BJ (cell line): ENCODE data around the gene SLC4A2. TPM values are rescaled to one million over a fixed set of nuclear protein-coding genes. Genes with fewer than 3 reads are reported as not detected.
A peak's percentile ranks its signal among the peaks of the same experiment; 100 is the strongest.

Source experiments
- CTCF ChIA-PET: fragments of 350-600 bp; formaldehyde crosslinking; extraction: SDS; loops from one replicate; lab custom pipeline; 2021; ENCODE audit warnings: antibody characterized with exemption, inconsistent platforms; lab: Yijun Ruan, JAX
- POLR2A ChIA-PET: fragments of 300-600 bp; sonication (Branson Sonifier 250); formaldehyde crosslinking; extraction: SDS; loops from one replicate; lab custom pipeline; 2021; ENCODE audit warnings: antibody characterized with exemption; lab: Charles Lee
- DNase-seq: peaks from one replicate; pipeline ENCODE4 v3.0.0-alpha.2; 2011; ENCODE audit warnings: low read depth
- H3K27me3 ChIP-seq: 2 replicates; pipeline ENCODE4 v1.6.0; 2011; ENCODE audit warnings: low read length; ENCODE audit not compliant: control insufficient read depth, insufficient read depth
- H3K36me3 ChIP-seq: 2 replicates; pipeline ENCODE4 v1.5.1; 2011; ENCODE audit warnings: low read length; ENCODE audit not compliant: control insufficient read depth, insufficient read depth
- H3K4me3 ChIP-seq: 2 replicates; pipeline ENCODE4 v1.5.1; 2011; ENCODE audit warnings: low read depth, mild to moderate bottlenecking, control low read depth, low read length
- polyA plus RNA-seq: library from polyadenylated mRNA; depleted of rRNA; stranded (reverse); fragments of >200 nt; gene quantifications from 2 replicates; pipeline ENCODE4 v1.2.3, GENCODE V29; 2011
- TF ChIP-seq, protein P1 (sequence below): IDR thresholded peaks from 2 replicates; pipeline ENCODE4 v1.5.1; 2011; ENCODE audit warnings: low read depth, mild to moderate bottlenecking, control low read depth, inconsistent platforms, low read length, moderate library complexity; ENCODE audit not compliant: insufficient read depth

The SLC4A2 gene
- polyA plus RNA-seq, 1 experiment: 86.1 TPM

GRCh38 chr7:151012031-151012692 is 47.2 kb upstream of the SLC4A2 start:
- Histone ChIP-seq H3K27me3 (peaks cover 2% of the 10 kb centered on the region), H3K36me3 (no peaks in the 10 kb centered on the region), H3K4me3 (no peak overlapping the region)
- ChIA-PET POLR2A (no interaction called here), CTCF (interaction anchor here (0.6 to 7.0 kb wide), 21 partner anchors 8 to 691 kb away, joined by 3 to 91 read pairs (median 4); partner anchors contain the start of genes ABCB8, ATG9B and NOS3)
- TF ChIP-seq, protein P1, sequence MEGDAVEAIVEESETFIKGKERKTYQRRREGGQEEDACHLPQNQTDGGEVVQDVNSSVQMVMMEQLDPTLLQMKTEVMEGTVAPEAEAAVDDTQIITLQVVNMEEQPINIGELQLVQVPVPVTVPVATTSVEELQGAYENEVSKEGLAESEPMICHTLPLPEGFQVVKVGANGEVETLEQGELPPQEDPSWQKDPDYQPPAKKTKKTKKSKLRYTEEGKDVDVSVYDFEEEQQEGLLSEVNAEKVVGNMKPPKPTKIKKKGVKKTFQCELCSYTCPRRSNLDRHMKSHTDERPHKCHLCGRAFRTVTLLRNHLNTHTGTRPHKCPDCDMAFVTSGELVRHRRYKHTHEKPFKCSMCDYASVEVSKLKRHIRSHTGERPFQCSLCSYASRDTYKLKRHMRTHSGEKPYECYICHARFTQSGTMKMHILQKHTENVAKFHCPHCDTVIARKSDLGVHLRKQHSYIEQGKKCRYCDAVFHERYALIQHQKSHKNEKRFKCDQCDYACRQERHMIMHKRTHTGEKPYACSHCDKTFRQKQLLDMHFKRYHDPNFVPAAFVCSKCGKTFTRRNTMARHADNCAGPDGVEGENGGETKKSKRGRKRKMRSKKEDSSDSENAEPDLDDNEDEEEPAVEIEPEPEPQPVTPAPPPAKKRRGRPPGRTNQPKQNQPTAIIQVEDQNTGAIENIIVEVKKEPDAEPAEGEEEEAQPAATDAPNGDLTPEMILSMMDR: no peak
- DNase-seq: no peak

DNA sequence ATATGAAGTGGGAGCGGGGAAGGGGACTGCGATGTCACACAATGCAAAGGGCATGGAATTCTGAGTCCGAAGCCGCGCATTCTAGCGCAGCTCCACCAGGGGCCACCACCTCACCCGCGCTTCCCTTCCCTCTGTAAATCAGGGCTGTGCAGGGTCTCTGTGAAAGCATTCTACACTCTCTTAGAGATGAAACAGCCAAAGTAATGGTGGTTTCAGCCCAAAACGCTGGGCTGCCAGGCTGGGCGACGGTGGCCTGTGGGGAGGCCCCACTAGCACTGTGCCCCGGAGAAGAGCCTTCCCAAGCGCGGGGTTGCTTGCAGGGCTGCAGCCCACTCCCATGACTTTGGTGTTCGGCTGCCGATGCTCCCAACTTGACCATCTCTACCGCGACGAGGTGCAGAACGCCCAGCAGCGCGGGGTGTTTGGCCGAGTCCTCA is 46.5 kb upstream of the SLC4A2 start:
- TF ChIP-seq, protein P1: peak; percentile 75
- CTCF ChIA-PET: interaction anchor here (0.6 to 7.0 kb wide), 18 partner anchors 7 to 692 kb away, joined by 3 to 91 read pairs (median 4); partner anchors contain the start of gene ABCB8
- Histone ChIP-seq H3K36me3 (no peaks in the 10 kb centered on the region), H3K27me3 (peaks cover 5% of the 10 kb centered on the region), H3K4me3 (no peak overlapping the region)
- no peak for DNase-seq
- POLR2A ChIA-PET: no interaction called here

- TF ChIP-seq, protein P1: no peak
- CTCF ChIA-PET: interaction anchor here (0.8 to 6.9 kb wide), 12 partner anchors 8 to 164 kb away, joined by 3 to 91 read pairs (median 4); no protein-coding TSS in a partner anchor
Measured at GRCh38 chr7:151013356-151013732, 46.0 kb upstream of the SLC4A2 start.

GRCh38 chr7:151013733-151014497 is 45.5 kb upstream of the SLC4A2 start:
- Histone ChIP-seq H3K4me3 (peak overlapping the region; percentile 34), H3K36me3 (no peaks in the 10 kb centered on the region), H3K27me3 (peaks cover 9% of the 10 kb centered on the region)
- ChIA-PET POLR2A (interaction anchor here (0.6 kb wide), 1 partner anchor 229 kb away, joined by 3 read pairs; no protein-coding TSS in a partner anchor), CTCF (interaction anchor here (0.8 to 6.9 kb wide), 10 partner anchors 9 to 102 kb away, joined by 3 to 91 read pairs (median 4); no protein-coding TSS in a partner anchor)
- peak; percentile 11 for DNase-seq
- TF ChIP-seq, protein P1: peak; percentile 25; the same call in 1 of the 2 replicates

More at GRCh38 chr7:151013356-151013732, 46.0 kb upstream of the SLC4A2 start:
- peaks cover 6% of the 10 kb centered on the region for H3K27me3 ChIP-seq
- DNase-seq: no peak
- POLR2A ChIA-PET: no interaction called here
- peak overlapping the region; percentile 34 for H3K4me3 ChIP-seq
- H3K36me3 ChIP-seq: no peaks in the 10 kb centered on the region

DNA sequence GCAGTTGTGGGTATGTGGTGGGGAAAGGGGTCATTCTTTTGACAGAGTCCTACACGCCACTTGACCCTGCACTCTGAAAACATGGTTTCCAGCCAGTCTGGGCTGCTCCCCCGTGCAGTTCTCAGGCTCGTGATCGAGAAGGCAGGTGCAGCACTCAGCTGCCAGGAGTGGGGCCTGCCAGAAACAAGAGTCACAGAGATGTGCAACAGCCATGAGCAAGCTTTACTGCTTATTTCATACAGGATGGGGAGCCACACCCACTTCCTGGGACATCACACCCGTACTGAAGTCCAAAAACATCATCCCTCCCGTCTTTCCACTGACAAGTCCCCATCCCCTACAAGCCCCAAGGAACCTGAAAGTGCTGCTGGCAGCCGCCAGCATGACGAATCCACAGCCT is 44.4 kb upstream of the SLC4A2 start:
- TF ChIP-seq, protein P1: no peak
- no peak for DNase-seq
- H3K36me3 ChIP-seq: no peaks in the 10 kb centered on the region

More for the DNA sequence above, 44.4 kb upstream of the SLC4A2 start:
- H3K27me3 ChIP-seq: peaks cover 17% of the 10 kb centered on the region
- CTCF ChIA-PET: interaction anchor here (1.4 kb wide), 1 partner anchor 26 kb away, joined by 4 read pairs; no protein-coding TSS in a partner anchor
- H3K4me3 ChIP-seq: no peak overlapping the region
- POLR2A ChIA-PET: no interaction called here
